ENCODE data around the gene DTNBP1. TPM values are rescaled to one million over a fixed set of nuclear protein-coding genes. Genes with fewer than 3 reads are reported as not detected.

The DTNBP1 gene
- total RNA-seq, 1 donor from 2014 or later = 3.6 TPM

GRCh38 chr6:15481390-15482291 lies 181.2 kb downstream of the DTNBP1 start:
- no peak for DNase-seq (ENCODE audit: low spot score)

- no peak for DNase-seq (ENCODE audit: low spot score)
Observed at GRCh38 chr6:15480525-15480924, 182.3 kb downstream of the DTNBP1 start.

- no peak for DNase-seq (ENCODE audit: low spot score)
Observed at GRCh38 chr6:15479761-15480160, 183.1 kb downstream of the DTNBP1 start.

- DNase-seq (ENCODE audit: low spot score) = no peak
Observed at GRCh38 chr6:15477746-15478145, 185.1 kb downstream of the DTNBP1 start.

GRCh38 chr6:15476631-15477380 lies 186.0 kb downstream of the DTNBP1 start:
- DNase-seq (ENCODE audit: low spot score) = no peak

GRCh38 chr6:15475872-15476271 lies 187.0 kb downstream of the DTNBP1 start:
- no peak for DNase-seq (ENCODE audit: low spot score)

- no peak for DNase-seq (ENCODE audit: low spot score)
Observed at GRCh38 chr6:15475261-15475660, 187.6 kb downstream of the DTNBP1 start.

- DNase-seq (ENCODE audit: low spot score) = no peak
Observed at GRCh38 chr6:15474196-15474595, 188.6 kb downstream of the DTNBP1 start.

- DNase-seq (ENCODE audit: low spot score) = no peak
Observed at GRCh38 chr6:15473741-15474161, 189.1 kb downstream of the DTNBP1 start.

GRCh38 chr6:15473174-15473573 lies 189.7 kb downstream of the DTNBP1 start:
- DNase-seq (ENCODE audit: low spot score) = no peak
